ENCODE measurements around the gene NIBAN1.
"Not testable (repeated sequence)": the region's sequence is repeated elsewhere in the genome, so short reads cannot be mapped to it uniquely, and the experiment has no call there.

NIBAN1 gene, protein sequence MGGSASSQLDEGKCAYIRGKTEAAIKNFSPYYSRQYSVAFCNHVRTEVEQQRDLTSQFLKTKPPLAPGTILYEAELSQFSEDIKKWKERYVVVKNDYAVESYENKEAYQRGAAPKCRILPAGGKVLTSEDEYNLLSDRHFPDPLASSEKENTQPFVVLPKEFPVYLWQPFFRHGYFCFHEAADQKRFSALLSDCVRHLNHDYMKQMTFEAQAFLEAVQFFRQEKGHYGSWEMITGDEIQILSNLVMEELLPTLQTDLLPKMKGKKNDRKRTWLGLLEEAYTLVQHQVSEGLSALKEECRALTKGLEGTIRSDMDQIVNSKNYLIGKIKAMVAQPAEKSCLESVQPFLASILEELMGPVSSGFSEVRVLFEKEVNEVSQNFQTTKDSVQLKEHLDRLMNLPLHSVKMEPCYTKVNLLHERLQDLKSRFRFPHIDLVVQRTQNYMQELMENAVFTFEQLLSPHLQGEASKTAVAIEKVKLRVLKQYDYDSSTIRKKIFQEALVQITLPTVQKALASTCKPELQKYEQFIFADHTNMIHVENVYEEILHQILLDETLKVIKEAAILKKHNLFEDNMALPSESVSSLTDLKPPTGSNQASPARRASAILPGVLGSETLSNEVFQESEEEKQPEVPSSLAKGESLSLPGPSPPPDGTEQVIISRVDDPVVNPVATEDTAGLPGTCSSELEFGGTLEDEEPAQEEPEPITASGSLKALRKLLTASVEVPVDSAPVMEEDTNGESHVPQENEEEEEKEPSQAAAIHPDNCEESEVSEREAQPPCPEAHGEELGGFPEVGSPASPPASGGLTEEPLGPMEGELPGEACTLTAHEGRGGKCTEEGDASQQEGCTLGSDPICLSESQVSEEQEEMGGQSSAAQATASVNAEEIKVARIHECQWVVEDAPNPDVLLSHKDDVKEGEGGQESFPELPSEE

DNA sequence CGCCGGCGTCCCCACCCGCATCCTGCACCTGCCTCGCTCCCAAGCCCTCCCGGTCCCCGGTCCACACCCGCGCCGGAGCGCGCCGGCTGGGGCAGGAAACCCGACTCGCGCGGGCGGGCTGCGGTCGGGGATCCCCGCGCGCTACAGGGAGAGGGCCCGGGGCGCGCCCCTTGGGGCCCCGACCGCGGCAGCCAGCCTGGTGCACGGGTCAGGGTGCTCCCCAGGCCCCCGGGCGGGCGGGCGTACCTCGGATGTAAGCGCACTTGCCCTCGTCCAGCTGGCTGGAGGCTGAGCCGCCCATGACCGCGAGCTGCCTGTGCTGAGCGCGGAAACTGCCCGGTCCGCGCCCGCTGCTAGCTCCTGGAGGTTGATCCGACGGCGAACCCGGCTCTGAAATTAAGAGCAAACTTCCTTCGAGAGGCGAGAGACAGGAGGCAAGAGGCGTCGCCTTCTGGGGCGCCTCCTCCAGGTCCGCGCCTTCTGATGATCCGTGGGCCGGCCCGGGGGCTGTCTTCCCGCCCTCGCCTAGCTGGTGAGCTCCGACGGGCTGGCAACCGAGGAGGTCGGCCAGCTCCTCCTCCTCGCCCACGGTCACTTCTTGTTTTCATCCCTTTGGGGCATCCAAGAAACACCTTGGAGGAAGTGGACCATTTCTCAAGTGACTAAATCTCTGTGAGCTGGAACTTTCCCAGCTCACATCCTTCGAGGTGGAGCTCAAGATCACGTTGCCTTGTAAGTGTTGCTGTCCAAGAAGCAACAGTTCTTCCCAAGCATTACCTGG, at the start of gene NIBAN1:
TSS of gene NIBAN1 (minus strand) at position 453 of the 781 bp plus-strand sequence. CDS start at position 301, 152 bp downstream.
- peak; percentile 82 for DNase-seq

DNA sequence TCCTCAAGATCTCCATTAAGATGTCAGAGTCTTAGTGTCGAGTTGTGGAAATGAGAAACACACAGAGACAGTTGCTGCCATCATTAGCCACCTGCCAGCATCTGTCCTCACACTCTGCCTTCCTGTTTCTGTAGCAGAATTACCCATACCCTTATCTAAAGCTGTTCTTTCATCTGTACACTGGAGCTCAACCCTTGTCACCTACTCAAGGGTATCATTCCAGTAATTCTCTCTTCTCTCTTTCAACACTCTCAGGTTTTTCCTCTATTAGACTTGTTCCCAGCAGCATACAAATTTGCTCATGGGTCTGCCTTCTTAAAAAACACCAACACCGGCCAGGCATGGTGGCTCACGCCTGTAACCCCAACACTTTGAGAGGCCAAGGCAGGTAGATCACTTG, 43.7 kb upstream of the NIBAN1 start:
- no peak for DNase-seq

DNA sequence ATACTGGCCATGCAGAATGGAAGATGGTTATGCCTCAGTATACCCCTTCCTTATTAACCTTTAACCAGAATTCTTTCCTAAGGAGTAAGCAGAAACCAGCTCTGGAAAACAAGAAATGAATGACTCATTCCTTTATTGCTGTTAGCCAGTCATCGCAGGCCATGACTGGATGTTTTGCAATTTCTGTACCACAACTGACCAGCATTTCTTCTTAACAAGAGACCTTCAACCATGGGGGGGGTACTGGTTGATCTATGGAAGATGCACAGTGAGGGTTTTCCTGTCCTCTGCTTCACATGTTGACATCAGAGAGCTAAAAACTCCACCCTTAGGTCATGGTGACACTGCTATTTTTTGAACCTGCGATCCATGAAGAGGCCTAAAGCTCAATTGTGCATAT, 43.0 kb upstream of the NIBAN1 start:
- no peak for DNase-seq

DNA sequence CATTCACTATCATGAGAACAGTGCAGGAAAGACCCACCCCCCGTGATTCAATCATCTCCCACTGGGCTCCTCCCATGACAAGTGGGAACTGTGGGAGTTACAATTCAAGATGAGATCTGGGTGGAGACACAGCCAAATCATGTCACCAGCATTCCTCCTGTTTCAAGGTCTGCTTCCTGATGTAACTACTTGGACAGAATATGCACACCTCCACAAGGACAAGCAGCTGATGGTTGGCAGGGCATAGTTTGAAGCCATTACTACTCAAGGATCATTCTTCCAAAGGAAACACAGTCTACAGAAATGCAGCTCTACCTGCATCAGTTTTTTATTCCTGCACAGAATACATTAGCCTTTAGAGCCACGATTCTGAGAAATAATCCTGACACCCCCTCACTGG, 42.6 kb upstream of the NIBAN1 start:
- DNase-seq: no peak

DNA sequence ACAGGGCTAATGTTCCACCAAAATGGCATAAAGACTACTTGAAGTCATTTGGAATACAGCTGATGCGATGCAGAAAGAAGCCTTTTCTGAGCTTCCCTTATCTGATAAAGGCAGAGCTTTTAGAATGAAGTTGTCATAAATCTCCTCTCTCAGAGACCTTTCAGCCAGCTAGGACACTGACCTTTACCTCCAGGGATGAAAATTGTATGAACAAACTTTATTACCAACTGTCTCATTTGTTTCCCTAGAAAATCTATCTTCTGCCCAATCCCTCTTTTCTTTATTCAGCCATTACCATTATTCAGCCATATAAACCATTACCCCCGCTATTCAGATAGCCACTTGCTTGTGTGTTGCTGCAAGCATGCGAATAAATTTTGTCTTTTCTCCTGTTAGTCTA, 41.3 kb upstream of the NIBAN1 start:
- DNase-seq: no peak

DNA sequence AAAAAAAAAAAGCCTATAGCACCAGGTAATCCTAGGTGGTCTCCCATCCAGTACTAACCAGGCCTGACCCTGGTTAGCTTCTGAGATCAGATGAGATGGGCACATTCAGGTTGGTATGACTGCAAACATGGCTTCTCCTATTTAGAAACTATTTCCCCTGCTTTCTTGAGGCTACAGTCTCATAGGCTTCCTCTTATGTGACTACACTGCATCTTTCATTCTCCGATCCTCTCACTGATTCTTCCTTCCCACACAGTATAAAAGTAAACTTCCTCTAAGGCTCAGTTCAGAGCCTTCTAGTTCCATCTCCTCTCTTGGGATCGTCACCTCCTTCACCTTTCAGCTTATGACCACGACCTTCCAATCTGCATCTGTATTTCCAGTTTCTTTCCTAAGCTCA, 40.6 kb upstream of the NIBAN1 start:
- no peak for DNase-seq

DNA sequence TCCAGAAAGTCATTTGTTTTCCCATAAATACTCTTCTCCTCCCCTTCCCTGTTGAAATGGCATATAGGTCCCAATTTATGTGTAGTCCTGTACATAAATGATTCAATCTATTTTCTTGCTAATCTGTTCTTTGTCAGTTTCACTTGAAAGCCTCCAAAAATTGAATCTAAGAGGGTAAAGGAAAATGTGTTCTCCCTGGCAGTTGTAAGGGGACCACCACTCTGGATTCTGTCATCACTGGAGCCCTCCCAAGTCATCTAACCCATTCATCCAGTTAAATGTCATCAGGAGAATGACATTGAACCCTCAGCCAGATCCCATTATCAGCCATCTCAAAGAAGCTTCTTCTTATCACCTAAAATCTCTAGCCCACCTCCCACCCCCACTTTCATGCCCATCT, 36.1 kb upstream of the NIBAN1 start:
- DNase-seq: no peak

DNA sequence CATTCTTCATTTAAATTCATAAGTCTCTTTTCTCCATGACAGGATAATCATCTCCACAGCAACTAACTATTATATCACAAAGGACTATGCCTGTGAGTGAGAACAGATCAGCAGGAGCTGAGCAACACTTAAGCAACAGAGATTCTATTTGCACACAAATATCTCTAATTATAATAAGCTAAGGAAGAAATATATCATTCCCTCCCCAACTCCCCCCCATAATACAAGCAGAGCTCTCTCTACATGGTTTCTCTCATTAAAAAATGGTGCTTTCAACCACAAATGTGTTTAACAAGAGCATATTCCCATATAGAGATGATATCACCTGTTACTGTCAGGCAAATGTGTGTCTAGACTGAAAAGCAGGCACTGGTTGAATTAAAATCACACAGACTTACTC, 34.5 kb upstream of the NIBAN1 start:
- no peak for DNase-seq

DNA sequence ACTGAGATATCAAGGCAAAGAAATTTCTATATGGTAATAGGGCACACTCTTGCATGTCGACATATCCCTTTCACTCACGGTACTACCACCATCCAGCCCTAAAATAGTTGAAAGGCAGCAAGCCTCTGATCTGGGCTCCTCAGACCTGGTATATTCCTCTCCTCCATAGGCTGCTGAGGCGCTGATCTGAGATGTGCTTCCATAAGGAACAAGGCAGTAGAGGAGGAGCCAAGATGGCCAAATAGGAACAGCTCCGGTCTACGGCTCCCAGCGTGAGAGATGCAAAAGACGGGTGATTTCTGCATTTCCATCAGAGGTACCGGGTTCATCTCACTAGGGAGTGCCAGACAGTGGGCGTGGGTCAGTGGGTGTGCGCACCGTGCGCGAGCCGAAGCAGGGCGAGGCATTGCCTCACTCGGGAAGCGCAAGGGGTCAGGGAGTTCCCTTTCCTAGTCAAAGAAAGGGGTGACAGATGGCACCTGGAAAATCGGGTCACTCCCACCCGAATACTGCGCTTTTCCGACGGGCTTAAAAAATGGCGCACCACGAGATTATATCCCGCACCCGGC, 27.1 kb upstream of the NIBAN1 start:
- DNase-seq: not testable (repeated sequence)

DNA sequence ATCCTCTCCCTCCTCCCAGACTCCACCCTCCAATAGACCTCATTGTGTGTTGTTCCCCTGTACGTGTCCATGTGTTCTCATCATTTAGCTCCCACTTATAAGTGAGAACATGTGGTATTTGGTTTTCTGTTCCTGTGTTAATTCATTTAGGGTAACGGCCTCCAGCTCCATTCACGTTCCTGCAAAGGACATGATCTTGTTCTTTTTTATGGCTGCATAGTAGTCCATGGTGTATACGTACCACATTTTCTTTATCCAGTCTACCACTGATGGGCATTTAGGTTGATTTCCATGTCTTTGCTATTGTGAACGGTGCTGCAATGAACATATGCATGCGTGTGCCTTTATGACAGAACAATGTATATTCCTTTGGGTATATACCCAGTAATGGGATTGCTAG, 25.7 kb upstream of the NIBAN1 start:
- not testable (repeated sequence) for DNase-seq

DNA sequence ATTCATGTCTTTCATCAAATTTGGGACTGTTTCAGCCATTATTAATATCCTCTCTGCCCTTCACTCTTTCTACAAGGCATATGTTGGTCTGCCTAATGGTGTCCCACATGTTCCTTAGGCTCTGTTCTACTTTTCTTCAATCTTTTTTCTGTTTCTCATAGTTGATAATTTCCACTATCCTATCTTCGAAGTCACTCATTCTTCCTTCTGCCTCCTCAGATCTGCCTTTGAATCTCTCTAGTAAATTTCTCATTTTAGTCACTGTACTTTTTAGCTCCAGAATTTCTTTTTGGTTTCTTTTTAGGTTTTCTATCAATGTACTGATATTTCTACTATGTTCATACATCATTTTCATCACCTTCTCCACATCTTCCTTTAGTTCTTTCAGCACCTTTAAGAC, 20.0 kb upstream of the NIBAN1 start:
- no peak for DNase-seq

DNA sequence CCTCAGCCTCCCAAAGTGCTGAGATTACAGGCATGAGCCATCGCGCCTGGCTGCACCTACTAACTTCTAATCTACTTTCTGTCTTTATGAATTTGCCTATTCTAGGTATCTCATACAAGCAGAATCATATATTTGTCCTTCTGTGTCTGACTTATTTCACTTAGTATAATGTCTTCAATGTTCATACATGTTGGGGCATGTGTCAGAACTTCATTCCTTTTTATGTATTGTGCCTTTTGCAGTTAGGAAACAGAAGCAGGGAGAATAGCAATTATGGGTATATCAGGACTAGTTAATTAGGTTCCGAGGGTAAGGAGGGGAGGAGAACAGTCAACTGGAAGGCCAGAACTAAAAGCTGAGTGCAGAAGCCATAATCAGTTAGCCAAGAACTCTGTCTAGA, 18.0 kb upstream of the NIBAN1 start:
- no peak for DNase-seq

DNA sequence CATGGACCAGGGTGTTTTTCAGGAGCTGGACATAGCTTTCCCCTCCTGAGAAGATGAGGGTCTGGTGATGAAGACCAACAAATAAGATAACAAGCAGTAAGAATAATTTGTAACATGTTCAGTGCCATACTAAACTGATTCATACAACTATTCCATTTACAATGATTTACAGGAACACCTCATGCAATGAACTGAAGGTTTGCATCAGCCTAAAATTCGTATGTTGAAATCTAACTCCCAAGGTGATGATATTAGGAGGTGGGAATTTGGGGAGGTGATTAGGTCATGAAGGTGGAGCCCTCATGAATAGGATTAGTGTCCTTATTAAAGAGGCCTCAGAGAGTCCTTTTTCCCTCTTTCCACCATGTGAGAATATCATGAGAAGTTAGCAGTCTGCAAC, 15.9 kb upstream of the NIBAN1 start:
- DNase-seq: no peak

DNA sequence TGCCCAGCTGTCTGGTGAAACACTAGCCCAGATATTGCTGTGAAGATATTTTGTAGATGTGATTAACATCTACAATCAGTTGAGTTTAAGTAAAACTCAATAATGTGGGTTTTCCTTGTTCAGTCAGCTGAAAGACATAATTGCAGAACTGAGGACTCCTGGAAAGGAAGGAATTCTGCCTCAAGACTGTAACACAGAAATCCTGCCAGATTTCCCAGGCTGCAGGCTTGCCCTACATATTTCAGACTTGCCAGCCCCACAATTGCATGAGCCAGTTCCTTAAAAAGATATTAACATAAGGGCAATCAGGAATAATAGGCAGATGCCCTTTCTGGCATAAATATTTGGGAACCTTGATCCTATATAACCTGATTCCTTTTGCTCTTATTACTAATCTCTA, 14.2 kb upstream of the NIBAN1 start:
- DNase-seq: no peak

DNA sequence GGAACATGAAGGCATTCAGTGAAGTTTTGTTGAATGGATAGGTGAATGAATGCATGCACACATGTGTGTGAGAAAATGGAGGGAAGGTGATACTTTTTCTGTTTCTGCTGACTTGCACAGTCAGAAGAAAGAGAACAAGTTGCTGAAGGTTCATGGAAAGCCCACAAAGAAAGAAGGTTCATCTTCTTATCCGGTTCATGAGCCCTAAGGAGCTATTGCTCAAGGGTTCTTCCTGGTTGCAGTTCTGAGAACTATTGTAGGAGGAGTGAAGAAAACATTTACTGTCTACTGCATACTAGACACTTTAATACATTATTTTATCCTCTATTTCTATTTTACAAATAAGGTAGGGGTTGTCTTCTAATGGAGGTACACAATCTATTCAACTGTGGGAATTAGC, 13.4 kb upstream of the NIBAN1 start:
- no peak for DNase-seq

DNA sequence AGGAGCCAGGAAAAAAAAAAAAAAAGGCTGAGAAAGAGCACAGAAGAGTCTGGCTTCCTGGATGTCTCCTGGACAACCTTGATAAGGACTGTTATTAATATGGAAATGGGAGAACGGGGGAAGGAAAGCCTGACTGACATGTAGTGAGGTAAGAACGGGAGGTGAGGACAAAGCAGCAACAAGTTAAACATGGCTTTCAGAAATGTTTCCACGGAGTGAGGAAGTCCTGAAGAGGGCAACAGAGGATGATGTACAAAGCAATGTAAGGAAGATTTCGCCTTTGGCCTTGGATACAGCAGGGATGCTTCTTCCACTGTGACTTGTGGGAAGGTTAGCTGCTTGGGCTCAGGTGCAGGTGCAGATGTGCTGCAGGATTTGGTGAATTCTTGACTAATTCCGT, 11.9 kb upstream of the NIBAN1 start:
- DNase-seq: no peak

DNA sequence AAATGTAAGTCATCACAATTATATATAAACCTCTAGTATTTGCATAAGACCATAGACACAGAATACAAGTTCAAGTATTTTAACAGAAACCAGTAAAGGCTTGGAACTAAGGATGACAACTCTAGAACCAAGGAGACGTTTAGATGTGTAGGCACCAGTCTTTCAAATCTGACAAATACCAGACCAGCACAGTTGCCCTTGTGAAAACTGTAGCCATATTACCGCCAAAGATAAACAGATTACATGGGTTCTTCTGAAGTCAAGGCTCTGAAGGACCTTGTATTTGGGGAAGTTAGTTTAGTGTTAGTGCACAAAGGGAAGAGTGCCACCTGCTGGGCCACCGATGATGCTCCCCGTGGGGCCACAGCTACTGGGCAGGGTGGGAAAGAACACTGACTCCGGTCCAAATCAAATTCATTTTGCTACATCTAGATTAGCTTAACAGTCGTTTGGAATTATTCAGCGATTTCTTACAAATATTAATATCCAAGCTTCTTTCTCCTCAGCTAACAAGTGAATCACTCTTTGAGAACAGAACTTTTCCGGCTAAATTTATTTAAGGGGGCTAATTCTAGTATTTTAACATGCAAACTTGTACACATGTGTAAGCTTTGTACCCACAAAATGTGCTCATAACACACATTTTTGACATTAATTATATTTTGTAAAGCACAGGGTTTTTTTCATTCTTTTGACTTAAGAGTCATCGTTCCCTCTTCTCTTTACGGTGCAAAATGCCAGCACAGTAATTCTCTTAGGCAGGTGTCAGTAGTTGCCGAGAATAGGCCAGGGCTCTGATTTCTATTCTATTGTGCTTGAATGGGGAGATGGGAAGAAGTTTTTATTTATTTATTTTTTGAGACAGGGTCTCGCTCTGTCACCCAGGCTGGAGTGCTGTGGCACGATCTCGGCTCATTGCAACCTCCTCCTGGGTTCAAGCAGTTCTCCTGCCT, 8.0 kb upstream of the NIBAN1 start:
- DNase-seq: peak; percentile 85

DNA sequence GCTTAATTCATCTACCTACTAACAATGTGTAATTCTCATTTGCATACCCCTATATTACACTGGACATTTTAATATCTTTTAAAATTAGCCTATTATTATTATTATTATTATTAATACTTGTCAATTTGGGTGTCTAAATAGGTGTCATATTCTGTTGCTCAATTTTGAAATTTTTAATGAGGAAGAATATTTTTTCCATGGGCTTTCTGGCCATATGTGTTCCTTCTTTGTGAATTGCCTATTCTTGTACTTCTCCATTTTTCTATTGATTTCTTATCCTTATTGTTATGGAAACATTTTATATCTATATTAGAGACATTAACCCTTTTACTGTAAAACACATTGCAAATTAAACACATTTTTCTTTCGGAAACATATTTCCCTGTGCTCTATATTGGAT, 6.4 kb upstream of the NIBAN1 start:
- no peak for DNase-seq

DNA sequence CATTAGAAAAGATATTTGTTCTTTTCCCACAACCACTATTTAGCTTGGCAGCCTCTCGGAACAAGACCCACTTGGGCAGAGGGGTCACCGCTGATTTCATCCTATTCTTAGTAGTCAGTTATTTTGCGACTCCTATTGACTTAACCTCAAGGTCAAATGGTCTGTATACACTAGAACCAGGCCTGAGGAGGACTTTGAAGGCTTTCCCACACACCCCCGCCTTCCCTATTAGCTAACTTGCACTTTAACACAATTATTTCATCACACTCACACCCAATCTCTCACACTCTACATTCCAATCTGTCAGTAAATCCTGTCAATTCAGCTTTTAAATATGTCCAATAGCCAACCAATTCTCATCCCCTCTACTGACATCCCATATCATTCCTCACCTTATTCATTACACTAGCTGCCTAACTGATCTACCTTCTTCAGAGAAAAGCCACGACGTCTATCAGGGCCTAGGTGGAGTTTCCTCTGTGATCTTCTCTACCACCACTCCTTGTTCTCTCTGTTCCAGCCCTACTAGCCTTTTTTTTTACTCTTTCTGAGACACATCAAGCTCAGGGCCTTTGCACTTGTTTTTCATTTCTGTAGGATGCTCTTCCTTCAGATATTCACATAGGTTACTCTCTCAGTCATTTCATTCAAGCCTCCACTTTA, 1.0 kb upstream of the NIBAN1 start:
- no peak for DNase-seq

DNA sequence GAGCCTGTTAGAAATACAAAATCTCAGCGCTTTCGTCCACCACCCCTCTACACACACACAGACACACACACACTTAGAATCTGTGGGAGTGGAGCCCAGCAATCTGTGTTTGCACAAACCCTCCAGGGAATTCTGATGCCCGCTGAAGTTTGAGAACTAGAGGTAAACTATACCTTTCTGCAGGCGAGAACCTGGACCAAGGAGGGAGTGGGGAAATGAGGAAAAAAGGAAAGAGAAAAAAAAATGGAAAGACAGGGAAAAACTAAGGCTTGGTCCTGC, 468 bp upstream of the NIBAN1 start:
- DNase-seq: no peak

DNA sequence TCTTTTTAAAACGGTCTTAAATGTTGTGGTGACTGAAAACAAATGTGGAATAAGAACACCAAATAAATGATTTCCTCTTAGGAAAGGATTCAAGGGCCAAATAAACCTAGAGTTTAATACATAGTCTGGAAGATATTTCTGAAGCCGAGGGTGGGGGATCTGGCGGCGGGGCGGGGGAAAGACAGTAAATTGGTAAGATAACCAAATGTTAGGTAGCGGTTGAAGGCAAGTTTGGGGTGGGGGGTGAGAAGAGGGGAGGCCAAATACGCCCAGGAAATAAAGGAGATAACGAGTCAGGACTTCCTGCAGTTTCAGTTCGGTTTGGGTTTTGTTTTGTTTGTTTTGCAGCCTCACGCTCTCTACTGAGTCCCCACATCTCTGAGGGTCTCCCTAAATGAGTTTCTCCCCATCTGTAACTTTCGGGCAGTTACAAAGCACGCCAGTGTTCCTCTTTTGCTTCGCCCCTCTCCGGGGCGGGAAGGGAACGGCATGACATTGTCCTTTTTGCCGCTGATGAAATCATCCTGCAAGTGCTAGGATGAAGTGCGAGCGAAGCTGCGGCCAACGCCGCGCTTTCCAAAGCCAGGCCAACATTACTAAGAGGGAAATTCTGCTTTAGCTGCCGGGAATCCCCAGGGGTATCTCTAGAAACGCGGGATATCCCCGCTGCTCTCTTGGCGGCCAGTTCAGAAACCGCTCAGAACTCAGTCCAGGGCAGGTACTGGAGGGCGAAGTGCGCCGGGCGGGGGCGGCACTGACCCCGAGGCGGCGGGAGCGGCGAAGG, 844 bp downstream of the NIBAN1 start:
- DNase-seq: peak; percentile 80

Data from activated CD4-positive, alpha-beta T cell treated with anti-CD3 and anti-CD28 coated beads, Interleukin-2, amount 50 U/mL, for 16 hours (primary cell).